Endothelial cell (in vitro differentiated cells): ENCODE results near the gene PCDHGA1. TPM values are rescaled to one million over a fixed set of nuclear protein-coding genes. Genes with fewer than 3 reads are reported as not detected.
A peak's percentile ranks its signal among the peaks of the same experiment; 100 is the strongest.

Experiments used
- DNase-seq: peaks from one replicate; pipeline ENCODE4 v3.0.0; 2021; ENCODE audit warnings: low spot score
- H3K27ac Mint-ChIP-seq: one replicate; pipeline ENCODE4 v1.8.0; 2021; ENCODE audit warnings: mixed read lengths, inconsistent platforms; ENCODE audit not compliant: unreplicated experiment
- H3K27me3 Mint-ChIP-seq: one replicate; pipeline ENCODE4 v1.8.0; 2021; ENCODE audit warnings: mild to moderate bottlenecking, moderate library complexity, mixed read lengths, inconsistent platforms; ENCODE audit not compliant: unreplicated experiment
- H3K36me3 Mint-ChIP-seq: one replicate; pipeline ENCODE4 v1.8.0; 2021; ENCODE audit warnings: mild to moderate bottlenecking, low read depth, mixed read lengths, inconsistent platforms; ENCODE audit not compliant: unreplicated experiment
- H3K4me1 Mint-ChIP-seq: one replicate; pipeline ENCODE4 v1.8.0; 2021; ENCODE audit warnings: mild to moderate bottlenecking, mixed read lengths, inconsistent platforms; ENCODE audit not compliant: unreplicated experiment
- H3K4me3 Mint-ChIP-seq: one replicate; pipeline ENCODE4 v1.8.0; 2021; ENCODE audit warnings: mild to moderate bottlenecking, mixed read lengths, inconsistent platforms; ENCODE audit not compliant: unreplicated experiment
- H3K9me3 Mint-ChIP-seq: one replicate; pipeline ENCODE4 v1.8.0; 2021; ENCODE audit warnings: mixed read lengths, inconsistent platforms; ENCODE audit not compliant: unreplicated experiment
- total RNA-seq: library from RNA; stranded (reverse); fragmentation: NEBNext Ultra II Directional; extraction: Animal tissue kit (Norgen Biotek cat#: 25700); gene quantifications from one replicate; pipeline ENCODE4 v1.2.1, GENCODE V29; 2021; ENCODE audit not compliant: unreplicated experiment
- TF ChIP-seq, protein P1 (sequence below): fragments of 200-600 bp; sonication (generic); IDR thresholded peaks from one replicate; pipeline ENCODE4 v1.5.0; 2021; ENCODE audit warnings: antibody characterized with exemption; ENCODE audit not compliant: unreplicated experiment

The PCDHGA1 gene
- total RNA-seq, 1 donor from 2014 or later = 1.4 TPM

DNA sequence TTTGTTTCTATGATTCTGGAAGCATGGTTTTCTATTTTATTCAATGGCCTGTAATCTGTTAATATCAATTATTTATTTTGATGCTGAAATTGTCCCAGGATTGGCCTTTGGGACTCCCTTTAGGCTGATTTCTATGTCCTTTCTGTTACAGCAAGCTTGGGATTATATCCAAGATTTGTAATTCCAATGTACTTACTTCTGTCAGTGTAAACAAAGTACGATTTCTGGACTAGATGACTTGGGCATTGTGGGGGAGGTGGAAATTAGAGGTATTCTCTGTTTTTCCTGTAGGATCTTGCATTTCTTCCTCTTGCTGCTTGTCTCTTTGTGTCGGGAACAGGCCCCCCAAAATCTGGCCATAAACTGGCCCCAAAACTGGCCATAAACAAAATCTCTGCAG lies 103.7 kb downstream of the PCDHGA1 start:
- Mint-ChIP-seq H3K9me3 (peaks cover 25% of the 10 kb centered on the region), H3K4me3 (peak overlapping the region; percentile 47), H3K27ac (no peak overlapping the region), H3K4me1 (no peaks in the 10 kb centered on the region), H3K27me3 (peaks cover 5% of the 10 kb centered on the region), H3K36me3 (peaks cover 43% of the 10 kb centered on the region)
- TF ChIP-seq, protein P1, sequence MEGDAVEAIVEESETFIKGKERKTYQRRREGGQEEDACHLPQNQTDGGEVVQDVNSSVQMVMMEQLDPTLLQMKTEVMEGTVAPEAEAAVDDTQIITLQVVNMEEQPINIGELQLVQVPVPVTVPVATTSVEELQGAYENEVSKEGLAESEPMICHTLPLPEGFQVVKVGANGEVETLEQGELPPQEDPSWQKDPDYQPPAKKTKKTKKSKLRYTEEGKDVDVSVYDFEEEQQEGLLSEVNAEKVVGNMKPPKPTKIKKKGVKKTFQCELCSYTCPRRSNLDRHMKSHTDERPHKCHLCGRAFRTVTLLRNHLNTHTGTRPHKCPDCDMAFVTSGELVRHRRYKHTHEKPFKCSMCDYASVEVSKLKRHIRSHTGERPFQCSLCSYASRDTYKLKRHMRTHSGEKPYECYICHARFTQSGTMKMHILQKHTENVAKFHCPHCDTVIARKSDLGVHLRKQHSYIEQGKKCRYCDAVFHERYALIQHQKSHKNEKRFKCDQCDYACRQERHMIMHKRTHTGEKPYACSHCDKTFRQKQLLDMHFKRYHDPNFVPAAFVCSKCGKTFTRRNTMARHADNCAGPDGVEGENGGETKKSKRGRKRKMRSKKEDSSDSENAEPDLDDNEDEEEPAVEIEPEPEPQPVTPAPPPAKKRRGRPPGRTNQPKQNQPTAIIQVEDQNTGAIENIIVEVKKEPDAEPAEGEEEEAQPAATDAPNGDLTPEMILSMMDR = no peak
- DNase-seq = no peak

DNA sequence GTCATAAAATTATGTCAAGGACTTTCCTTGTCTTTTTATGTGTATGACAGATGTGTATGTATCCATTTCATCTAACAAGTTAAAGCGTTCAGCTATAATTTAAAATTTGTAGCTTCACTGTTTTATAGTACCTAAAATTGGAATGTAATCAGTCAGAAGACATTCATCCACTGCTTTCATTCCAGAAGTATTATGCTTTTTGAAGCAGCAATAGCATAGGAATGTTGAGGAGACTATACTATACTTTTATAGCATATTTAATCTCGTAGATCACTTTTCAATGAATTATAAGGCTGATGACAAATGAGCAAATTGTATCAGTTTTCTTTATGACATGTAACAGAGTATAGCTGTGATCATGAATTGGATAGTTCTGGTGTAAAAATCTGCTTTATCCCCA lies 106.9 kb downstream of the PCDHGA1 start:
- no peak for DNase-seq
- no peaks in the 10 kb centered on the region for H3K4me1 Mint-ChIP-seq
- peaks cover 2% of the 10 kb centered on the region for H3K27me3 Mint-ChIP-seq
- TF ChIP-seq, protein P1 = no peak
- peaks cover 8% of the 10 kb centered on the region for H3K9me3 Mint-ChIP-seq
- H3K27ac Mint-ChIP-seq = no peak overlapping the region
- H3K36me3 Mint-ChIP-seq = peaks cover 34% of the 10 kb centered on the region
- H3K4me3 Mint-ChIP-seq = no peak overlapping the region

DNA sequence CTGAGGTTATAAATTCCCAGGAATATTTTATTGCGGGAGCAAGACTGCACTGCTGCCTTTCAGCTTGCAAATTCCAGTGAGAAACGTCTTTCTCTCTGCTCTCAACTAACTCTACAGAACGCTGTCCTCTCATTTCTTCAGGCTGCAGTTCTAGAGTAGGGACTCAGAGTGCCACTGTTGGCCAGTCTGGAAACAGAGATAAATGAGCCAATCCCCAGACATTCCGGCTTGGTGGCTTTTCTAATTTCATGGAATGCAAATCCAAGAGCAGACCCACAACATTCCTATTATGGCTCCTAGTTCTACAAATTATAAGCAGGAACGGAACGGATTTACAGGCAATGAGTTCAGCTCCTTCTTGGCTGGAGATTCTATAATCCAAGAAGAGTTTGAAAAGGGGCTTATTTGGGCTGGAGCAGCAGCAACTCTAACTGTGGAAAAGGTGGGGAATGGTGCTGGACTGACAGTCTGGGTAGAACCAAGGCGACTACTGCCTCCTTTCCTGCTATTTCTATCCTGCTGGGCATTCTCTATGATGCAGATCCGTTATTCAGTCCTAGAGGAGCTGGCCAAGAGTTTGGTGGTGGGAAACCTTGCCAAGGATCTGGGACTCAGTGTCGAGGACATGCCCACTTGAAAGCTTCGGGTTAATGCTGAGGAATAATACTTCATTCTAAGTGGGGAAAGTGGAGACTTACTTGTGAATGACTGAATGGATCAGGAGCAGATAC lies 109.3 kb downstream of the PCDHGA1 start:
- peaks cover 2% of the 10 kb centered on the region for H3K27me3 Mint-ChIP-seq
- peaks cover 20% of the 10 kb centered on the region for H3K36me3 Mint-ChIP-seq
- no peak overlapping the region for H3K27ac Mint-ChIP-seq
- peaks cover 3% of the 10 kb centered on the region for H3K9me3 Mint-ChIP-seq
- H3K4me3 Mint-ChIP-seq = no peak overlapping the region
- no peaks in the 10 kb centered on the region for H3K4me1 Mint-ChIP-seq
- TF ChIP-seq, protein P1 = no peak
- no peak for DNase-seq

- peaks cover 2% of the 10 kb centered on the region for H3K27me3 Mint-ChIP-seq
These were observed 110.0 kb downstream of the PCDHGA1 start for GRCh38 chr5:141440341-141440740.

DNA sequence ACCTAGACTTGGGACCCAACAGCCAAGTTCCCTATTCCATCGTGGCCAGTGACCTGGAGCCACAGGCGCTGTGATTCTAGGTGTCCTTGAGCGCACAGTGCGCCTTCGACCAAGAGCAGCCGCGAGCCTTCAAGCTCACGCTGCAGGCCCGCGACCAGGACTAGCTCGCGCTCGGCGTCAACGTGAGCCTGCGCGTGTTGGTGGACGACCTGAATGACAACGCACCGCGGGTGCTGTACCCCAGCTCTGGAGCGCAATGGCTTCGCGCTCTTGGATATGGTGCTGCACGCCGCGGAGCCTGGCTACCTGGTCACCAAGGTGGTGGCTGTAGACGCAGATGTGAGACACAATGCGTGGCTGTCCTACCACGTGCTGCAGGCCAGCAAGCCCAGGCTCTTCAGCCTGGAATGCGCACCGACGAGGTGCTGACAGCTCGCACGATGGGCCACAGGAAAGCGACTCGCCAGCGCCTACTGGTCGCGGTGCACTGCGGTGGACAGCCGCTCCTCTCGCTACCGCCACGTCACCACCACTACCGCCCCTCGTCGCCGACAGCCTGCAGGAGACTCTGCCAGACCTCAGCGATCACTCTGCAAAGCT lies 111.4 kb downstream of the PCDHGA1 start:
- TF ChIP-seq, protein P1 = no peak
- Mint-ChIP-seq H3K9me3 (peaks cover 3% of the 10 kb centered on the region), H3K27me3 (peaks cover 2% of the 10 kb centered on the region), H3K36me3 (peaks cover 17% of the 10 kb centered on the region), H3K4me1 (no peaks in the 10 kb centered on the region), H3K27ac (peak overlapping the region; percentile 58), H3K4me3 (peak overlapping the region; percentile 71)
- no peak for DNase-seq

More at GRCh38 chr5:141440341-141440740, 110.0 kb downstream of the PCDHGA1 start:
- Mint-ChIP-seq H3K27ac (no peak overlapping the region), H3K36me3 (peaks cover 17% of the 10 kb centered on the region), H3K4me3 (no peak overlapping the region), H3K4me1 (no peaks in the 10 kb centered on the region), H3K9me3 (peaks cover 3% of the 10 kb centered on the region)
- no peak for DNase-seq
- TF ChIP-seq, protein P1 = no peak
